ENCODE data around the gene SMAD3. TPM values are rescaled to one million over a fixed set of nuclear protein-coding genes. Genes with fewer than 3 reads are reported as not detected.

Gene SMAD3
- total RNA-seq, 4 donors from 2014 or later: 25.3 to 54.2 (median 40.0) TPM

DNA sequence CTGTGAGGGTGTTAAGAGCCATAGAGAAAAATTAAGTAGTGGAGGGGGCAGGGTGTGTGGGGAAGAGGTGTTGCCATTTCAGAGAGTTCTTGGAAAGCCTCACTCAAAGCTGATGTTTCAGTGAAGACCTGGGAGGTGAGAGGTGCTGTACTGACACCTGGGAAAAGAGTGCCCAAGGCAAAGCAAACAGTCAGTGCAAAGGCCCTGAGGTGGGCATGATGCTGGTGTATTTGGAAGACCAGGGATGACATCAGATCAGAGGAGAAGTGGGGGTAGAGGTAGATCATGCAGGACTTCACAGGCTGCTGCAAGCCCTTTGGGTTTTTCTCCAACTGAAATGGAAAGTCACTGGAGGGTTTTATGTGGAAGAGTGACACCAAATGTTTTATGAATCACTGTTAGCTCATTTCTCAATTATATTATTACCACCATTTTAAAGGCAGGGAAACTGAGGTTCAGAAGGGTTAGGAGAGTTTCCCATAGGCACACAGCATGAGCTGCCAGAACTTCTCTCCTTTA, 42.8 kb upstream of the SMAD3 start:
- no peak for TF ChIP-seq CTCF (IDR thresholded peaks at IDR 0.05; ENCODE audit: low read depth)

- no peak for TF ChIP-seq CTCF (IDR thresholded peaks at IDR 0.05; ENCODE audit: low read depth)
Observed at GRCh38 chr15:67023517-67024313, 41.7 kb upstream of the SMAD3 start.

GRCh38 chr15:67024314-67024997, 40.9 kb upstream of the SMAD3 start:
- TF ChIP-seq CTCF (IDR thresholded peaks at IDR 0.05; ENCODE audit: low read depth): no peak

GRCh38 chr15:67024998-67025368, 40.4 kb upstream of the SMAD3 start:
- no peak for TF ChIP-seq CTCF (IDR thresholded peaks at IDR 0.05; ENCODE audit: low read depth)

DNA sequence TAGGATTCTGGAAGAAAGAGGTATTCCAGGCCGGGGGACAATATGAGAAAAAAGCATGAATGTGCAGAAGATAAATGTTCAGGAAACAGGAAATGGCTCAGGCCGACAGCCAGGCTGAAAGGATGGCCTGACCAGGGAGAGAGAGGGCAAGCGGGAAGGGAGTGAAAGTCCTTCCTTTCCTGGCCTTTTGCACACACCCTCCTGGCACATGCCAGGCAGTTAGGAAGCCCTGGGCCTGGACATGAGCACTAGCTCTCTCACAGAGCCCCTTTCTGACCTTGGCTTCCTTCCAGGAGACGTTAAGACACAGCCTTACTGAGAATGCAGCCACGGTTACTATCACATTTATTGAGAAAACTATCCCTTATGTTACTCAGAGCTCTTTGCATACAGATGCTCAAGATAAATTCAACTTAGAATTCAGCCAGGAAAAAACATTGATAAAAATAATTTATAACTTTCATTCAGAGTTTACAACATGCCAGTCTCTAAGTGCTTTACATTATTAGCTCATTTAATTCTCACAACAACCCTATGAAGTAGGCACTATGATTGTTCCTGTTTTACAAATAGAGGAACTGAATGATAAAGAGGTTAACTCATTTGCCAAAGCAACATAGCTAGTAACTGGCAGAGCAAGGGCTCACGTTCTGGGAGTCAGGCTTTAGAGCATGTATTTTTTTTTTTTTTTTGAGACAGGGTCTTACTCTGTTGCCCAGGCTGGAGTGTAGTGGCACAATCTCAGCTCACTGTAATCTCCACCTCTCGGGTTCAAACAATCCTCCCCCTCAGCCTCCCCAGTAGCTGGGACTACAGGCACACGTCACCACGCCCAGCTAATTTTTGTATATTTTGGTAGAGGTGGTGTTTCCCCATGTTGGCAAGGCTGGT, 39.4 kb upstream of the SMAD3 start:
- no peak for TF ChIP-seq CTCF (IDR thresholded peaks at IDR 0.05; ENCODE audit: low read depth)

GRCh38 chr15:67026610-67026967, 38.8 kb upstream of the SMAD3 start:
- no peak for TF ChIP-seq CTCF (IDR thresholded peaks at IDR 0.05; ENCODE audit: low read depth)

Data from subcutaneous adipose tissue (tissue), 4 donors.